HG02870 (cell line): ENCODE measurements around the gene JPH3.

ENCODE experiments used
- ATAC-seq: cut with Tn5 transposase; IDR thresholded peaks from one replicate; pipeline ENCODE4 v1.9.1; 2021; ENCODE audit warnings: mild to moderate bottlenecking, moderate library complexity; ENCODE audit not compliant: unreplicated experiment

JPH3 gene

DNA sequence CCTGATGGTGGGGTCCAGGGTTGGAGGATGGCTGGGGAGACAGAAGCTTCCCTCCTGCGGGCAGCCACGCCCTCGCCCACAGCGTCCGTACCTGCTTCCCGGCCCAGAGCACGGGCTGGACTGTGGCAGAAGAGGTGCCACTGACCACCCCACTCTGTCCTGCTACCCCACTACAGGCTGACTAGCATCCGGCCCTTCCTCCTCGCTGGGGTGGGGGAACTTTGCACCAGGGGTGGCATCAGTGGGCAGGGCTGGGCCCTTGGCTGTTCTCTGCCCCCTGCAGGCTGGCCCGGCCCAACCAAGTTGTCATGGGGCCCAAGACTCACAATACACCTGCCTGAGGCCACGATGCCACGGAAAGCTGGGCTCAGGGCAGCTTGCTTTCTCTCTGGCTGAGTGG, 90.4 kb downstream of the JPH3 start:
- ATAC-seq = no peak

- ATAC-seq = no peak
Measured at GRCh38 chr16:87693827-87694226, 91.5 kb downstream of the JPH3 start.

DNA sequence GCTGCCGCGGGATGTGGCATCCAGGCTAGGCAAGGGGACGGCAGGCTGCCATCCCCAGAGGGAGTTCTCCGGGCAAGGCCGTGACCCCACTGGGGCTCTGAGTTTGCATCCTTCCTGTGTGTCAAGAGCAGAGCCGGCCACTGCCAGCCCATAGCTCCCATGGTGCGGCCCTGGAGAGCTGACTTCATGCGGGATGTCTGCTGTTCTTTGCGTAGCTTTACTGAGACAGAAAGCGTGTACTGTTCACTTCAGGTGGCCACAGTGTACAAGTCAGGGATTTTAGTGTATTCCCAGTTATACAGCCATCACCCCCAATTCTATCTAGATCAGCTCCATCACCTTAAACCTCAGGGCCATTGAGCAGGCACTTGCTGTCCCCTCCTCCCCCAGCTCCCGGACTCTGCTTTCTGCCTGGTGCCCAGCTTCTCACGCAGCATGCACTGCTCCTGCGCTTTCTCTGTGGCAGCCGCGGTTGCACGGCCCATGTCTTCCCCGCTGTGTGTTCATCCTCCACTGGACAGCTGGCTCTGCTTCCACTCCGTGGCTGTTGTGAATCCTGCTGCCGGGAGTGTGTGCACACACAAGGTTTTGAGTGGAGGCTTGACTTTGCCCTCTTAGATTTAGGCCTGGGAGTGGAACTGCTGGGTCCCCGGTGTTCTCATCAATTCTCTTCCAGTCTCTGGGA, 92.3 kb downstream of the JPH3 start:
- no peak for ATAC-seq

GRCh38 chr16:87695534-87695933, 93.2 kb downstream of the JPH3 start:
- no peak for ATAC-seq

DNA sequence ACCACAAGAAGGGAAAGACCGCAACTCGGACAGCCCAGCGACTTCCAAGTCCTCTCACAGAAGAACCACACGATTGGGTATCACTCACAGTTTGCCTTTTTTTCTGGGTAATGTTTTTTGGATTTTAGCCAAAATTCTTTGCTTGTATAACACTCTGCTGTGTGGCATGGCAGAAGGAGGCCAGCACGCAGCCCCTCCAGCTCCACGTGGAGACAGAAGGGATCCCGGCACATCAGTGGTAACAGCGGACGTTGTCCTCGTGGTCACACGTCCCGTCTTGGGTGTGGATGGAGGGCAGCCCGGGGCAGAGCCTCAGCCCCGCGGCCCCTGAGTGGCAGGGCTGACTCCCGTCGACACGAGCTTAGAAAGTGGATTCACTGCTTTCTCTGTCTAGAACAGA, 94.4 kb downstream of the JPH3 start:
- no peak for ATAC-seq

DNA sequence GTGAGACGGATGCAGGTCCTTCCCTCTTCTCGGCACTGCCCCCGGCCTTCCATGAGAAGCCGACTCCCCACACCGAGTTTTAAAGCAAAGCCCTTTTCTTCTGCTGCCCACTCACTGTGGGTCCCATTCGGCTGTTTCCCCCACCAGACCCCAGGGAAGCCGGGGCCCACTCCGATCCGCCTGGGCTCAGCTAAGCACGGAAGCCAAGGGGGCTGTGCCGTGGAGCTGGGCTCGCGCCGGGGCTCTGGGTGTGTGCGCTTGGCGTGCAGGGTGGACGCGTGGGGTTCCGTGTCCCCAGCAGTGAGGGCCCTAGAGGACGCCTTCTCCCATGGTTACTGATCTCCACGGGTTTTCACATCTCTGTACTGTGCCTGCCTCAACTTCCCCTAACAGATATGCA, 94.9 kb downstream of the JPH3 start:
- ATAC-seq = no peak

DNA sequence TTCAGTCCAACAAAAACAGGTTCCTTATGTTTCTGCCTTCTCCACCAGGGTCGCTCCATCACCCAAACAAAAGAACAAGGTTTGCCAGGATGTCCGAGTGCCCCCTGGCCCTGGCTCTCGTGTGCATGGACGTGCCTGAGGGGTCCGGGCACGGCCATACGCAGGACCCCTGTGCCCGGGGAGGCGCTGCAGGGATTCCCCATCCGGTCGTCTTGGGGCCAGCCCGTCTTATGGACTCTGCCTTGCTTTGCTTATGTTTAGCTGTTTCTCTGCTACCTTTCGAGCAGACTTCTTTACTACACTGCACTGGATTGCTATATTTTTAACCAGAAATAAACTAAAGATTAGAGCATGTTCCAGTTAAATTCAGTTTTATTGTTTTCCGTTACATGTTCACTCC, 95.5 kb downstream of the JPH3 start:
- ATAC-seq = no peak

- peak; percentile 71 for ATAC-seq
Measured at GRCh38 chr16:87698241-87698640, 95.9 kb downstream of the JPH3 start.

DNA sequence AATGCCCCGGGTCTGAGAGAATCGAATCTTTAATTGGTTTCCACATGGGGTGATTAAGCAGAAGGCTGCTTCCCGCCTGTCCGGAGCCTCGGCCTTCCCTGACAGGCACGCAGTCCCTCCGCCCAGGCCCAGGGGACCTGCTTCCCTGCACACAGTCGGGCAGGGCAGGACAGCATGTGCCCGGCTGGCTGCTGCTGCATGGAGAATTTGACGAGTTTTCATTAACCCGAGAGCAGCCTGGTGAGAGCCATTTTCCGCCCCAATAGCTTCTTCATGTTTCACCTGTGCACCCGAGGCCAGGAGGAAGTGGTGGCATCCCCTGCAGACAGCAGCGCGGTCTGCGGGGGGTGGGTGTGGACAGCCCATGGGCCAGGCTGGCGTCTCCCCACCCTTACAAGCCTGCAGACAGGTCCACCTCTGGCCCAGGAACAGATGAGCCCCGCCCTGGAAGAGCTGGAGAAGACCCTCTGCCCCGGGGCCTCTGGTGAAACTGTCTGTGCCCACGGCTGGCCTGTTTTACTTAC, 96.4 kb downstream of the JPH3 start:
- ATAC-seq = no peak

DNA sequence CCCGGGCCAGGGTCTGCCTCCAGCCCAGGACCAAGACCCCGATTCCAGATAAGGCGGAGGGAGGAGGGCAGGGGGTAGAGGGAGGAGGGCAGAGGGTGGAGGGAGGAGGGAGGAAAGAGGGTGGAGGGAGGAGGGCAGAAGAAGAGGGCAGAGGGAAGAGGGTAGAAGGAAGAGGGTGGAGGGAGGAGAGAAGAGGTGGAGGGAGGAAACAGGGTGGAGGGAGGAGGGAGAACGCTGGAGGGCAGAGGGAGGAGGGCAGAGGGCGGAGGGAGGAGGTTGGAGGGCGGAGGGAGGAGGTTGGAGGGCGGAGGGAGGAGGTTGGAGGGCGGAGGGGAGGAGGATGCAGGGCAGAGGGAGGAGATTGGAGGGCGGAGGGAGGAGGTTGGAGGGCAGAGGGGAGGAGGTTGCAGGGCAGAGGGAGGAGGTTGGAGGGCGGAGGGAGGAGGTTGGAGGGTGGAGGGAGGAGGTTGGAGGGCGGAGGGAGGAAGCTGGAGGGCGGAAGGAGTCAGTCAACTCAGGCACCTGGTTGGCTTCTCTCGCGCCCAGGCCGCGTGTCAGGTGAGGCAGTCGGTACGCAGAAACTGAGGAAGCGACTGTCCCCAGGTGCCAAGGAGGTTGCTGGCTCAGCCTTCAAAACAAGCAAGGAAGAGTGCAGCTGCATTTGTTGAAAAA, 98.2 kb downstream of the JPH3 start:
- no peak for ATAC-seq

DNA sequence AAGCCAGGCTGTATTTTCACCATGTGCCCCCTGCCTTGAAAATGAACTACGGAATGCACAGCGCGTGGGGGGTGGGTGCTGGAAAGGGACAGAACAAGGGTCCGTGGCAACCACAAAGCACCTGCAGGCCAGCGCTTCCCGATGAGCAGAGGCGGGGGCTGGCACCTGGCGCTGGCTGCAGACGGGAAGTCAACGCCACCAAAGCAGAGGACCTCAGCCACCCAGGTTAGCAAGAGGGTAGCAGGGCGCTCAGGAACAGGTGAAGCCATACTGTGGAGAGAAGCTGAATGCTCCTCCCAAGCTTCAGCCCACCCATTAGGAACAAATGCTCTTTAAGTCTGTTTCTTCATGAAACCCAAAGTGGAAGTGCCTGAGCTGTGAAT, 98.8 kb downstream of the JPH3 start:
- no peak for ATAC-seq

GRCh38 chr16:87701505-87701921, 99.2 kb downstream of the JPH3 start:
- ATAC-seq = no peak

DNA sequence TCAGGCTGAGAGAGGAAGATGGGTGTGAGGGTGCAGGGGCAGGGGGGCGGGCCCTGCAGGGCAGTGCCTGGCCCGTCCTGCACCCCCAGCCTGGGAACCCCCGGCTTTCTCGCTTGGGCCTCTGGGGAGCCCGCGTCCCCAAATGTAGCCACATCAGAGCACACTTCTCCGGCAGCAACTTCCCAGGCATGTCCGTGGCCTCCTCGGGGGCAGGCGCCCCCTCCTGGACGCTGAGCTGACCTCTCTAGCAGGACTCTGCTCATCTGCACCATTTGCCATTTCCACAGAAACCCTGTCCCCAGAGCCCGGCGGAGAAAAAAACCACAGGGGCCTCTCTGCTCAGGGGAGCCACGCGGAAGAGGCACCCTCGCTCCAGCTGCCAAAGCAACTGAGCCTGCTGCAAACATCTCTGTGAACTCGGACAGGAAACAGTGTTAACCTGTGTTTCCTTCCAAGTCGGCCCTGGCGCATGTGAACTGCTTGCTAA, 100.1 kb downstream of the JPH3 start:
- ATAC-seq = no peak

DNA sequence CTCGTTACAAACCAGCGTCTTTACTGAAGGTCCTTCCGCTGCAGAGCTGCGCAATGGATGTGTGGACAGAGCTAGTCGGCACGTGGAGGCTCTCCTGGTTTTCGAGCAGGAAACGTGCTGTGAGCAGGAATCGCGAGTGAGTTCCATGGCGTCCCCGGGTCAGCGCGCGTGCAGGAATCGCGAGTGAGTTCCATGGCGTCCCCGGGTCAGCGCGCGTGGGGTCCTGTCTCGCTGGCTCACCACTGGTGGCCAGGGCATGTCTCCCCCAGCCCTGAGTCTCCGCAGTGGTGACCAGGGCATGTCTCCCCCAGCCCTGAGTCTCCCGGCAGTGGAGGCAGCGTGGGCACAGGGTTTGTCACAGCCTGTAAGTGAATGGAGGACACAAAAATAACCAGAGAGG, 100.8 kb downstream of the JPH3 start:
- ATAC-seq = no peak

DNA sequence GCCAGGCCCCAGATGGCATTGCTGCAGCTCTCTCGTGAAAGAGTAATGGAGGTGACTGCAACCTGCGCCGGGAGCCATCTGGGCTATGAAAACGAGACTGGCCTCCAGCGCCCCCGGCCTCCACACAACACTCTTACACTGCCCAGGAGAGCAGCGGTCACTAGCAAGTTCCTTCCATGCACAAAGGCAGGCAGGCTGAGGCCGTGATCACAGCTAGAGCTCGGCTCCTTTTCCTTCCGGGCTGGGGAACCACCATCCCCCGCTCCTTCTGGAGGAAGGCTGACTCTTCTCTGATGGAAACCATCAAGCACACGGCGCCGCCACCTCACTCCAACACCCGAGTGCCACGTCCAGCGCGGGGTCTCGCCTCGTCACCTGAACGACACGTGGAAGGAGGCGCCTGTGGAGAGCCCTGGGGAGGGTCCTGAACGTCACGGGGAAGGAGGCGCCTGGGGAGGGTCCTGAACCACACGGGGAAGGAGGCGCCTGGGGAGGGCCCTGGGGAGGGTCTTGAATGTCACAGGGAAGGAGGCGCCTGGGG, 101.6 kb downstream of the JPH3 start:
- no peak for ATAC-seq

DNA sequence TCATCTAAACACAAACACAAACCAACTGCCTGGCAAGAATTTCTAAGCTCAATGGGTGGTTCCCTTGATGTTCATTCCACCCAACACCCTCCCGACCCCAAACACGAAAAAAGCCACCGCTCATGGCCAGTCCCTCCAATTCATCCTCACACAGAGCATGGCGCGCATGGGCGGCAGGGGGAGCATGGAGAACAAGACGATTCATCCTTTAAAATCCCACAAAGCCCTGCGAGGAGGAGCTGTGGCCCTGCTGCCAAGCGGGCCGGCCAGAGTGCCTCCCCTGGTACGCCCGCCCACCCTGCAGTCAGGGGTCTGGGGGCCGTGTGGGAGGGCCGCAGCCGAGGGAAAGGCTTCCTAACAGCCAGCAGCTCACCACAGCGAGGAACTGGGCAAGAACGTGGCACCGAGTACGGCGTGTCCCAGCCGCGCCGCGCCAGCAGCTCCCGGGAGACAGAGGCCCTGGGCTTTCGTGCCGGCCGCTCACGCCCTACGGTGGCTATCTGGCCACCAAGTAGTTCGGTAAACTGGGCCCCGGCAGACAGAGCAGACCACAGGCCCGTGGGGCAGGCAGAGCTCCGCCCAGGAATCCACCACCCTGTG, 102.5 kb downstream of the JPH3 start:
- ATAC-seq = no peak

DNA sequence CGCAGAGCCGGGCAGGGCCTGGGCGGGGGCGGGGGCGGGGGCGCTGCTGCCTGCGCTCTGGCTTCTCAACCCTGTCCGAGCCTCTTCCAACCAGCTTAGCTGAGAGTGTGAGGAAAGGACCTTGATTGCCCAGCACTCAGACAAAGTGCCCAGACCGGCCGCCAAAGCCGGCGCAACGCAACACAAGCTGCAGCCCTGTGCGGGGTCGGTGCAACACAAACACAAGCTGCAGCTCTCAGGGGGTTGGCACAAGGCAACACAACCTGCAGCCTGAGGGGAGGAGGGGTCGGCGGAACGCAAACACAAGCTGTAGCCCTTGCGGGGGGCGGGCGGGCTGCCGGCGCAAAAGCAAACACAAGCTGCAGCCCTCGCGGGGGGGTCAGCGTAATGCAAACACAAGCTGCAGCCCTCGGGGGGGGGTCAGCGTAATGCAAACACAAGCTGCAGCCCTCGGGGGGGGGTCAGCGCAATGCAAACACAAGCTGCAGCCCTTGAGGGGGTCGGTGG, 103.5 kb downstream of the JPH3 start:
- ATAC-seq = no peak

DNA sequence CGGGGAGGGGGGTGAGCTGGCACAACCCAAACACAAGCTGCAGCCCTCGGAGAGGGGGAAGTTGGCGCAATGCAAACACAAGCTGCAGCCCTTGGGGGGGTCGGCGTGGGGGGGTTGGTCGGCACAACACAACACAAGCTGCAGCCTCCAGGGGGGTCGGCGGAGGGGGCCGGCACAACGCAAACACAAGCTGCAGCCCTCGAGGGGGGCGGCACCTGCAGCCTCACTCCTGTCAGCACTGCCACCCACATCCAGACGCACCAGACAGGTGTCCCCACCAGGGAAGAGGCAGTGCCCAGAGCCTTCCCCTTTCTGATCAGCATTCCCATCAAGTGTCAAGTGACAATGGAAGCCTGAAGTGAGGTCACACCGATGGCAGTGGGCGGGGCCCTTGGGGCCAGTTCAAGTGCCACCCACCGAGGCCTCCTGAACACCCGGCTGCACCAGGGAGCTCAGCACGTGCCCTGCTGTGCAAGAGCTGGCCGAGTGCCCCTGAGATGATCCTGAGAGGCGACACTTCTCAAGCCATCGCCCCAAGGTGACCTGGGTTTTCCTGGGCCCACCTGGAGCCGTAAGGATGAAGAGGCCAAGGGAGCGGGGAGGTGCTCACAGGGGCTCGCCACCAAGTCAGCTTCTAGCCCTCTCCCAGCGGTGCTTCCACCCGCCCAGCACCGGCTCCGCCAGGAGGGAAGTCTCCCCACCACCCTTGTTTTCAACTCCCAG, 104.1 kb downstream of the JPH3 start:
- ATAC-seq = no peak

GRCh38 chr16:87707097-87707496, 104.8 kb downstream of the JPH3 start:
- ATAC-seq = no peak

DNA sequence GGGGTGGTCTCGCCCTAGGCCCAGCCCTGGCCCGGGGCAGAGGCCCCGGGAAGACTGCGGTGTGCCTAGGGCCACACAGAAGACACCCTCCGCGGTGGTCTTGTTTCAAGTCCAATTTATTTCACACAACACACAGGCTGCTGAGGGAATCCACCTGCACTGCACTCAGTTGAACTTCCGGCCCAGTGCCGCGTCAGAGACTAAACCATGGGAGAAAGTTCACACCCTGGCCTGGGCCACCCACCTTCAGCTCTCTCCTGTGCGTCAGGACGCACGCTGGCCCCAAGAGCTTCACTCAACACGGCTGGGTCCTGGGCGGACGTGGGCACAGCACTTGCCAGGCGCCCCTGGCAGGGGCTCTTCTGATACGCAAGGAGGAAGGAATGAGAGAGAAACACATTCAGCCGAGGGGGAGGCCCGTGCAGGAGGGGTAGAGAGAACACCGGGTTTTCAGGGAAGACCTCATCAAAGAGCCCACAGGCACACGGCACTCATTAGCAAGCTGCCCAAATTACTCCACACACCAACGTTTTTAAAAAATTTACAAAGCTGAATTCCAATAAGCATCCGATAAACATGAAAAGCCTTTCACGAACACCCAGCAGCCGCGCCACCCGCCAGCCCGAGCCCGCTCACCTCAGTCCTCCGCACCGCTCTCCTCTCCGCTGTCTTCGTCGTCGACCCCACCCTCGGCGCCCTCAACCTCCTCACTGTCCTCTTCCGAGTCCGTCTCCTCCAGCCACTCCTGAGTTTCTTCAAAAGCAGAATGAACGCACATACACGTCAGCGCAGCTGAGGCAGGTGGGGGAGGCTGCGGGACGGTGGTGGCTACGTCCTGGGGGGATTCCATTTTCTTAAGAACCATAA, 105.6 kb downstream of the JPH3 start:
- no peak for ATAC-seq
